HG02840 (cell line): ENCODE data around the gene BANP.
"Not testable (repeated sequence)": the region's sequence is repeated elsewhere in the genome, so short reads cannot be mapped to it uniquely, and the experiment has no call there.

ENCODE experiments used
- ATAC-seq: cut with Tn5 transposase; IDR thresholded peaks from one replicate; pipeline ENCODE4 v1.9.1; 2021; ENCODE audit warnings: mild to moderate bottlenecking, moderate library complexity, moderate number of reproducible peaks; ENCODE audit not compliant: unreplicated experiment, low FRiP score

BANP gene

DNA sequence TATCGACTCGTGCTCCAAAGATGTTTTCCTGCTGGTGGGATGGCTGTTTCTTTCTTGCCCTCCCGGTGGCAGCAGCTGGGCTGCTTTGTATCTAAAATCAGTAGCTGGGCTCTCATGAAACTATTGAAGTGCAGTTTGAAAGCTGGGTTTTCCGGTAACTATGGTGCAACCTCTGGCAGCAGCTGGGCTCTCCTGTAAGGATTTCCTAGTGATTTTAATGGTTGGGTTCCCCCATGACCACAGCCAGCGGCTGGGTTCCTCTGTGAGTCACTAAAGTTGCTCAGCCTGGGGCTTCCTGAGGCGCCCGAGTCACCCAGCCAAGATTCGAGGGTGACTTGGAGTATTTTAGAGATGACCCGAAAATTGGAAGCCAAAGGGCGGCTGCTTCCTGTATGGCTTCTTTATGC, 73.9 kb downstream of the BANP start:
- not testable (repeated sequence) for ATAC-seq

DNA sequence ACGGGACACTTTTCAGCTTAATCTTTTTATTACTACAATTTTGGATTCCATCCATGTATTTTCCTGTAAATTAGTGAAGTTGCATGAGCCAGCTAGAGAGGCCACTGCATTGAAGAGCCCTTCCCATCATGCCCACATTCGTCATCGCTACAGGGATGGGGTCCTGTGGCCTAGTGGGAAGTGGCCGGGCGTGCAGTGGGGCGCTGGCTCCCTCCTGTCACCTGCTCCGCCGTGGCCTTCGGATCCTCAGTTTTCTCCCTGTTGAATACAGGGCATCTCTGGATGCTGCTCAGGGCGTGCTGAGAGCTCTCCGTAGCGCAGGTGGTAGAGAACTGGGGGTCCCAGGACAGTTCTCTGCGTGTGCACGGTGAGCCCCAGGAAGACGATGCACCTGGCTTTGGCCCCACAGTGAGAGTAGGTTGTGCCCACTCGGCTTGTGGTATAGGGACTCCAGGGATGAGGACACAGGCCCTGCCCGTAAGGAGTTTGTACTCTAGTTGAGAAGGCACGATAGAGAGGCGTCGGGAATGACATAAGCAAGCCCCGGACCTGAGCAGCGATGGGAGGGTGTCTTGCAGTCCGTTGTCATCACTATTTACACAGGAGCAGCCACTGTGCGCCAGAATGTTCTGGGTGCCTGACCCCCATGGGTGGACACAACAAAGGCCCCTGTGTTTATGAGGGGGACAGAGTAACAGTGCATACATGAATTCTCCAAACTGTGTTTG, 74.8 kb downstream of the BANP start:
- not testable (repeated sequence) for ATAC-seq

DNA sequence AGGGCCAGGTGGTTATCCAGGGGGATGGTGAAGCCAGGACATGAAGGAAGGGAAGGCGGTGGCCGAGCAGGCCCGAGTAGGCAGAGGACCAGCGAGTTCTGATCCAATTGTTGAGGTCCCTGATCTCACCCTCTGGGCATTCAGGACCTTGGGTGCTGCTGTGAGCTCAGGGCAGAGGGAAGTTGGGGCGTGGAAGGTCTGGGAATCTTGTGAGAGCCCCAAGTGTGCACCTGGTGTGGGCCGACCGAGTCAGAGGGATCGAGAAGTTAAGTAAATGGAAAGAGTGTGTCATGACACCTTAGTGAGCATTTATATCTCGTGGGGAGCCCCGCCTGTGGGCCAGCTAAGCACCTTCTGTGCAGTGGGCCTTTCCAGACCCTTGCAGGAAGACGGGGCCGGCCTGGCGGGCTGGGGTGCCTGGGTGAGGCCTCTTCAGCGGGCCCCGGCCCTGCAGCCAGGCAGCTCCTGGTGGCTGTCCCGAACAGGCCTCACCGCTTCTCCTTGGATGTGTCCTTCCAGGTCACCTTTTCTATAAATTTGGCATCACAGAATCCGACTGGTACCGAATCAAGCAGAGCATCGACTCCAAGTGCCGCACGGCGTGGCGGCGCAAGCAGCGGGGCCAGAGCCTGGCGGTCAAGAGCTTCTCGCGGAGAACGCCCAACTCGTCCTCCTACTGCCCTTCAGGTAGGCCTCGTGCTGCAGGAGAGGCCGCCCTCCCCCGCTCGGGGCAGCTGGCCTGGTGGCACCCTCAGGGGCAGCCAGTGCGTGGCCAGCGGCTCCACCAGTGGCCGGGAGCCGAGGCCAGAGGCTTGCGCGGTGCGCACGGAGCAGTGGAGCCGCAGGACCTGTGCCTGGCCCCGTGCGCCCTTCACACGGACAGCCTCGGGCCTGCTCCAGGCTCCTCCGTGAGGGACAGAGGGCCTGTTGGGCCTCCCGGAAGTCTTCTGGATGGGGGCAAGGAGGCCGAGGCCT, 76.0 kb downstream of the BANP start:
- no peak for ATAC-seq

DNA sequence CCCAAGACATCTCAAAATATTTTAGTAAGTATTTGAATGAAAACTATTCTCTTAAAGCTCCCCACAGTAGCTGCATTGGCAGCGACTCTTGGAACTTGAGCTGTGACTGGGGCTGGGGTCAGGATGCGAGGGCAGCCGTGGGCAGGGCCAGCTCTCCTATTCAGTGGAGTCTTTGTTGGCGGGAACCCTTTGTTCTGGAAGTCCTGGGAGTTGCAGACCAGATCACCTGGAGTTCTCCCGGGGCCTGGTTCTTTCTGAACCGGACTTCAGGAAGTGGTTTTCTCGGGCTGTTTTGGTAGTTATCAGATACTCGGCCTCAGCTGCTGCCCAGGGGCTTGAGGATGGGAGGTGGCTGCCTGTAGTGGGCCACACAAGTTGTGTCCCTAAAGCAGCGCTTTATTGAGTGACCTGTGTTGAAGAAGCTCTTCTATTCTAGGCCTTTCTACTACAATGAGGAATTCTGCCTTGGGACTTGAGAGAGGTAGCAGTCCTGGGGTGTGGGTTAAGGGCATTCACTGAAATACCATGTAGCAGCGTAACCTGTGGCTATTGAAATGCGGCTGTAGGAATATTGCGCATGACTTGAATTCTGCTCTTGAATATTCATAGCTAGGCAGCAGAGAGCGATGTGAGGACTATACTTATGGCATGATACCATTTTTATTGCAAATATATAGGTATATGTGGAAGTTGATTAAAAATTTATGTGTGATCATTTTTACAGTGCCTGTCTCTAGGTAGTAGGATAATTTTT, 77.1 kb downstream of the BANP start:
- ATAC-seq = not testable (repeated sequence)

DNA sequence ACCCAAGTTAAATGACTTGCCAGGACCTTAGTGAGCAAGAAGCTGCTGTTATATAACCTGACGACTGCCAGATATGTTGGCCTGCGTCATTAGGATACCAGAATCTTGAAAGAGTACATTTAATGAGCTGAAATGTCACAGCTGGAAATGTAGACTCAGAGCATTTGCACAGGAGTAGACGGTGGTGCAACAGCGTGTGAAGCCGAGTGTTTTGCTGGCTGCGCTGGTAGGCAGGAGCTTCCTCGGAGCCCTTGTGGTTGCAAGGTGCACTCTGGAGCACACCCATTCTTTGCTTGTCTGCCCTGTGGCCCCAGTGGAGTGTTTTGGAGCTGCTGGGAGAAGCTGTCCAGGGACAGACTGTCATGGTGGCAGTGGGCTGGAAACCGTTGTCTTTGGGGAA, 79.3 kb downstream of the BANP start:
- no peak for ATAC-seq

DNA sequence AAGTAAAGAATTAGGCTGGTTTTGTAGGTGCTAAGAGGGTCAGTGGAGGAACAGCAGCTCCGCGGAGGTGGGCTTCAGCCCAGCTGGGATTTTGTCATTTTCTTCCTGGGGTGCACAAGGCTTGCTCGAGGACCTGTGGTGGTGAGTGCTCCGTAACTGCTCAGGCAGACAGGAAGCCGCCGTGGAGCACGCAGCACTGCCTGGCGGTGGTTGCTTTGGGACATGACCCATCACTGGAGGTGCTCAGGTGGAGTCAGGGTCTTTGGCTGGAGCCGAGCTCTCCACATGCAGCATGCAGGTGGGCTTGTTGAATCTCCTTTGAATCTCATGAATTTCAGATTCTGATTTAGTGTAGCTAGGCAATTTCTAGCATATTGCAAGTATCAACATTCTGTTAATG, 79.7 kb downstream of the BANP start:
- not testable (repeated sequence) for ATAC-seq

DNA sequence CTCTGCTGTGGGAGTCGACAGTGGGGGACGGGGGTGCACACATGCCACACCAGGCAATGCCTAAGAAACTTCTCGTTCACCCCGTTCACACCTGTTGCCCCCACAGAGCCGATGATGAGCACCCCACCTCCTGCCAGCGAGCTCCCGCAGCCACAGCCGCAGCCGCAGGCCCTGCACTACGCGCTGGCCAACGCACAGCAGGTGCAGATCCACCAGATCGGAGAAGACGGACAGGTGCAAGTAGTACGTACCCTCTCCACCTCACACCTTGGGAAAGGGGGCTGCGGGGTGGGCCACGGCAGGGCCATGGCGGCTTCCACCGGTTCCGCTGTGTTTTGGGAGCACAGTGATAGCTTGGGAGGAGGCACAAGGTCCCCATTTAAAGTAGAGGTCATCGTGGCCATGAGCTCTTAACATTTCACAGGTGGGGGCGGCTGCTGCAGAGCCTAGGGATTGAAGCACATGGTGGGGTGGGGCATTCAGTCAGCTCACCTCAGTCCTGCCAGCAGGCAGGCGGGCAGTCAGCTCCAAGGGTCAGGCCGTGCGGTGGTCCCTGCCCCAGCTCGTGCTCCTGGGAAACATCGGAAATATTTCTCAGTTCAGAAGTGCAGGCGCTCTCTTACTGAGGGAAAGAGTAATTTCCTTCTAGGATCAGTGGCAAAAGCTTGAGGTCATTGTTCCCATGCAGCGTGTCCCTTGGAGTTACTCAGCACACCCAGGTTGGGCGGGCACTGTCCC, 81.9 kb downstream of the BANP start:
- not testable (repeated sequence) for ATAC-seq

DNA sequence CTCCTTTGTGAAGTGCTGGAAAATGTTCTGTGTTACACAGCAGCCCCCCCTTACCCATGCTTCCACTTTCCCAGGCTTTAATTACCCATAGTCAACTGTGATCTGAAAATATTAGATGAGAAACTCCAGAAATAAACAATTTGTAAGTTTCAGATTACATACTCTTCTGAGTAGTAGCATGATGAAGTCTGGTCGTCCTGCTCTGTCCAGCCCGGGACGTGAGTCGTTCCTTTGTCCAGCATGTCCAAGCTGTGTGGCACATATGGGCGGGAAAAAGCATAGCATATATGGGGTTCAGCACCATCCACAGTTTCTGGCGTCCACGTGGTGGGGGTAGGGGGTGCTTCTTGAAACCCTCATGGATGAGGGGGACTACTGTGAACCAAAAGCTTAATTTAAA, 83.5 kb downstream of the BANP start:
- no peak for ATAC-seq

DNA sequence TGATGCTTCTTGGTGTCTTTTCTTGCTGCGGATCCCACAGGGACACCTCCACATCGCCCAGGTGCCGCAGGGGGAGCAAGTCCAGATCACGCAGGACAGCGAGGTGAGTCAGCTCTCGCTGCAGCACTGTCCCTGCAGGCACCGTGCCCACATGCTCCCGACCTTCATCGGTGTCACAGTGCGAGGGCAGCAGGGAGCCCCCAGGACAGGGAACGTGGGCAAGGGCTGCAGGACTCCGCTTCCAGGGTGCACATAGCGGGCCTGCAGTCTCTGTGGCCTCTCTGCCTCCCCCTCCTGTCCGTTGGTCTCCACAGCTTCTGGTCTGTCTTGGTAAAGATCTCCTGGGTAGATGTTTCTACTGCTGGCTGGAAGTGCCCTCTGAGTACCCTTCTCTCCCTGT, 84.1 kb downstream of the BANP start:
- ATAC-seq = no peak

DNA sequence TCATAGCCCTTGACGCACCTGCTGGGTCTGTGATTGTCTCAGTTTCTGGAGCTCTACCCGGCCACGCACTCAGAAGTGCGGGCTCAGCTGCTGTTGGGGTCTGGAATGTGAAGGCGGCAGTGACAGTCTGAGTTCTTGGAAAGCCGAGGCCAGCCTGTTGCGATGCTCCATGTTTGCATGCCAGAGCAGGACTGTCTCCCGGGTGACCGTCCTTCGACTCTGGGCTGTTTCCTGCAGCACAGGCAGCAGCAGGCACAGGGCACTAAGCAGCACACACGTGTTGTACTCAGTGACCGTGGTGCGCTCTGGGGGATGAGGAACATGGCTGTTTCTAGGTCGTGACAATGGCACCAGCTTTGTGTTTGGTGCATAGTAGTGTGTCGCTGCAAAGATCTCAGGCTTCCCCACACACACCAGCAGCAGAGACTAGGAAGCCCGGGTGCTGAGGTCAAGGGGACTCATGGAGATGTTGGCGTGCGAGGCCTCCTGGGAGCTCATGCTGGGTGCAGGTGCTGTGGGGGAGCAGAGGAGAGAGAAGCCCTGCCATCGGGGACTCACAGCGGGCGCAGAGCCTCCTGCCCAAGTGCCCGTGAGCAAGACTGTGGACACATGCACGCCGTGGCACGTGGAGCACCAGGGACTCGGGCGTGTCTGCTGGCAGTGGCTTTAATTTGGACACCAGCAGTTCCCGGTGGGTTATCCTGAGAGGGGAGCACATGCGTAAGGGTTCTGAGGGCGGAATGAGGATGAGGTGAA, 84.8 kb downstream of the BANP start:
- ATAC-seq = not testable (repeated sequence)

DNA sequence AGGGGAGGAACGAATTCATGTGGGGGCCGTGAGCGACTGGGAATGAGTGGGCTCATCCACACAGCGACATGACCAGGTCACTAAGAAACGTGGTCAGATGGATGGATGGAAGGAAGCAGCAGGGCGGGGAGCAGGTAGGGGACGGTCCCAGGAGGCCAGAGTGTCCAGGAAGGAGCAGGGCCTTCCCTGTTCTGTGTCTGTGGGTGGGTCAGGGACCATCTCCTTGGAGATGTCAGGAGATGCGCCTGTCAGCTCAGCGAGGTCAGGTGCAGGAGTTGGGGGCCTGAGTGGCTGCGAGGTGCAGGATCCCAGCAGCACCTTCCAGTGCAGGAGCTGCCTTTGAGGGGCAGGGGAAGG, 85.4 kb downstream of the BANP start:
- ATAC-seq = not testable (repeated sequence)

DNA sequence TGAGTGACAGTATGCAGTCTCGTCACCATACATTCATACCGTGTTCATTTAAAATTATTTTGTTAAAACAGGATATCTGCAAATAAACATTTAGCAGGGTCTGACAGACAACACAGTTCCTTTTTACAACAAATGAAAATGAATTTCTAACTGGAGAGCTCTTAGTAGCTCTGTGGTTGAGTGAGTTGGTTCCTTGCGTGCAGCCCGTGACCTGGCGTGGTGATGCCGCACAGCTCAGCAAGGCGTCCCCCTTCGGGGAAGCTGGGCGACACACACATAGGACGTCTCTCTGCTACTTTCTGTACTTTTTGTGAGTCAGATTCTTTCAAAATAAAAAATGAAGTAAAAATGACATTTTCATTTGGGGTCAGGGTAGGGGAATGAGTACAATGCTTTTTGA, 86.1 kb downstream of the BANP start:
- ATAC-seq = not testable (repeated sequence)

DNA sequence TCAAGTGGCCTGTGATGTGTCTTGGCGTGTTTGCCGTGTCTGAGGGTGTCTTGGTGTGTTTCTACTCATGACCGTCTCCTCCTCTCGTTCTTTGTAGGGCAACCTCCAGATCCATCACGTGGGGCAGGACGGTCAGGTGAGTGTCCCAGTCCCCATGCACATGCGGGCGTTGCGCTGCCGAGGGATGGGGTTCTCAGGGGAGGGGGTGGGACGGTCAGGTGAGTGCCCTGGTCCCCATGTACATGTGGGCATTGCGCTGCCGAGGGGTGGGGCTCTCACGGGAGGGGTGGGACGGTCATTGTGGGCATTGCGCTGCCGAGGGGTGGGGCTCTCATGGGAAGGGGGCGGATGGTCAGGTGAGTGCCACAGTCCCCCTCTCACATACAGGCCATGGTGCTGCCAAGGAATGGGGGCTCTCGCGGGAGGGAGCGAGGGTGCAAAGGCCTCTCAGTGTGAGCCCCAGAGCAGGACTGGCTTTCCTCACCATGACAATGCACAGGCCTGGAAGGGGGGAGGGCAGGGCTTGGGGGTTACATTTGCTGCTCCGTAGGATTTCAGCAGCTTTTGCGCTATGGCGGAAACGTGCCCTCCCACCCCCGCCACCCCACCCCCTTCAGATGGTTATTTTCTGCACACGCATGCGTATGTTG, 86.8 kb downstream of the BANP start:
- ATAC-seq = not testable (repeated sequence)

DNA sequence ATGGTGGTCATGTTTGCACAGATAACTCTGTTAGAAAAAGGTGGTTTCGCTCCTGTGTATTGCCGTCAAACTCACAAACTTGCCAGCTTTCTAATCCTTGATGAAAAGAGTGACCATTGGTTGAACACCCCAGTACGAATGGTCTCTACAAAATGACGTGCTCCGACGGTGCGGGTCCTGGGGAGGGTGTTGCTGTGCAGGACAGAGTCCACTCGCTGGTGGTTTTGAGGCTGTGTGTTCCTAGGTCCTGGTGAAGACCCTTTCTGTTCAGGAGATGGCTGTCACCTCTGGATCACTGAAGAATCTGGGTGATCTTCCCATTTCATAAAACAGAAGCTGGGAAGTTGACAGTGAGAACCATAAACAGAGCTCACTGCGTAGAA, 87.3 kb downstream of the BANP start:
- ATAC-seq = not testable (repeated sequence)

DNA sequence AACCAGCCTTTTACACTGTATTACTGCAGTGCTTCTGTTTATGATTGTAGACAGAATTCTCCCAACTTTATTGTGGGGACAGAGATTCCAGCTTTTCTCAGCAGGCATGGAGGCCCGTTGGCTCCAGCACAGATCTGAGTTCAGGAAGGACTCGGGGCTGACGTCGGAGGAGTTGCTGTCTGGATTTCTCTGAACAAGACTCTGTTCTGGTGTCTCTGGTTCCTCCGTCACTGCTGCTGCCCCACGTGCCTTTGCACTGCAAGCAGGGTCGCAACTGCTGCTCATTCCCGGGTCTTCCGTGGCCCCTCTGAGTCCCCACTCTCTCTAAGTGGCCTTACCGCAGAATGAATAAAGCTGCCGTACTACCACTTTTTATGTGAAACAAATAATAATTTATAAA, 88.4 kb downstream of the BANP start:
- ATAC-seq = no peak

DNA sequence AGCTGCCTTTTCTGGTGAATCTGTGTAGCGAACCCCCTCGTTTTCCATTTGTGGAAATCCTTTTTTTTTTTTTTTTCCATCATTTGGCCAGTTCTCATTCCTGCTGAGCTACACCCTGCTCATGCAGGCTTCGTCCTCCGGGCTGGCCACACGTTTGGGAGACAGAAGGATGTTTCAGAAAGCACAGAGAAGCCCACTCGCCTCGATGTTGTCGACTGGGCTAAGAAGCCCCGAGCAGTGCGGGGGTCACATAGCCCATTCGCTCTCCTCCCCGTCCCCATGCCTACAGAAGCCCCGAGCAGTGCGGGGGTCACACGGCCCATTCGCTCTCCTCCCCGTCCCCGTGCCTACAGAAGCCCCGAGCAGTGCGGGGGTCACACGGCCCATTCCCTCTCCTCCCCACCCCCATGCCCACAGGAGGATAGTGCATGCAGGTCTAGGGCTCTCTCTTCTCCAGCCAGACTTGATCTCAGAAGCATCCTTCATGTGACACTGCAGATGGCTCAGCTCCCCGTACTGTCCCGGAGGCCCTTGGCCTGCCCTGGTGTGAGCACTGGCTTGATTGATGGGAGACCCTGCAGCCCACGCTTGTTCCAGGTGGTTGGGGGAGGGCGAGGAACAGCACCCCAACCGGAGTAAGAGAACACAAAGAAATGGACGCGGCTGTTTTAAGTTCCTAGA, 89.1 kb downstream of the BANP start:
- not testable (repeated sequence) for ATAC-seq

DNA sequence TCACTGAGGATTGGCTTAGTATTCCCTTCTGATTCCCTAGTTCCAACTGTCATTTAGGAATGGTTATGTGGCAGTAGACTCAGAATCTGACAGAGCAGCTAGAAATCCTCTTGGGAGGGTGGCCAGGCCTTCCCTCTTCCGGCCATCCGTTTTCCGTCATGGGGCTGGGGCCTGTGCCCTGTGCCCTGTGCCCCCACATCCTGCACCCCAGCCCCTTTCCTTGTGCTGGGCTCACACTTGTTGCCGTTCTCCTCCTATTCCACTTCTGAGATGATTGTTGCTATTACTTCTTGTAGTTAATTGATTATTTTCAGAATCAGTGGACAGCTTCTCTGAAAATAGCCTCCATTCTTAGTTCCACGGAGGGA, 89.6 kb downstream of the BANP start:
- not testable (repeated sequence) for ATAC-seq

DNA sequence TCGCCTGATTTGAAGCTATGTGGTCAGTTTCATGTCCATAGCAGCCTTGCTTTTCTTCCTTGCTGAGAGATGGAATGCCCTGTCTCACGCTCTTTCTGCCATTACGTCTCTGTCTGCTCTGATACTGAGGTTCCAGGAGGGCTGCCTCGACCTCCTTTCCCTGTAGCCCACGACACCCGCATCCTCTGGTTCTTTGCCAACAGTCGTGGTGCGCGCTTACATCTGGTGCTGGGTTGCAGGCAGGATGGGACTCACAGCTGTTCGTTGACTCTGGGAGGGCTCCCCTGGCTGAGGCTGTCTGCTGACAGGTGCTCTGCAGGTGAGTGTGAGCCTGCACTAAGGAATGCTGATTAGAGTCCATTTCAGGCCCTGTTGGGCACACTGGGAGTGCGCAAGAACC, 90.3 kb downstream of the BANP start:
- ATAC-seq = not testable (repeated sequence)
